NB4 (cell line): Measurements from ENCODE around the gene NCOA7.

ENCODE experiments used
- DNase-seq: peaks from one replicate; pipeline ENCODE4 v3.0.0; 2010; ENCODE audit warnings: low read depth
- H3K4me3 ChIP-seq: one replicate; pipeline ENCODE4 v1.5.1; 2011; ENCODE audit warnings: mild to moderate bottlenecking, low read depth, low read length, moderate library complexity
- MYC ChIP-seq: IDR thresholded peaks from 2 replicates; pipeline ENCODE4 v1.6.1; 2011; ENCODE audit warnings: low read depth, low read length
- POLR2A ChIP-seq: IDR thresholded peaks from 2 replicates; pipeline ENCODE4 v1.6.1; 2011; ENCODE audit warnings: mild to moderate bottlenecking; ENCODE audit not compliant: insufficient read length; ENCODE audit errors: extremely low read depth
- TF ChIP-seq, protein P1 (sequence below): IDR thresholded peaks from one replicate; pipeline ENCODE4 v1.5.1; 2012; ENCODE audit warnings: low read depth, low read length
- TF ChIP-seq, protein P2 (sequence below): IDR thresholded peaks from 2 replicates; pipeline ENCODE4 v1.6.1; 2011; ENCODE audit warnings: low read depth, low read length

NCOA7 gene

DNA sequence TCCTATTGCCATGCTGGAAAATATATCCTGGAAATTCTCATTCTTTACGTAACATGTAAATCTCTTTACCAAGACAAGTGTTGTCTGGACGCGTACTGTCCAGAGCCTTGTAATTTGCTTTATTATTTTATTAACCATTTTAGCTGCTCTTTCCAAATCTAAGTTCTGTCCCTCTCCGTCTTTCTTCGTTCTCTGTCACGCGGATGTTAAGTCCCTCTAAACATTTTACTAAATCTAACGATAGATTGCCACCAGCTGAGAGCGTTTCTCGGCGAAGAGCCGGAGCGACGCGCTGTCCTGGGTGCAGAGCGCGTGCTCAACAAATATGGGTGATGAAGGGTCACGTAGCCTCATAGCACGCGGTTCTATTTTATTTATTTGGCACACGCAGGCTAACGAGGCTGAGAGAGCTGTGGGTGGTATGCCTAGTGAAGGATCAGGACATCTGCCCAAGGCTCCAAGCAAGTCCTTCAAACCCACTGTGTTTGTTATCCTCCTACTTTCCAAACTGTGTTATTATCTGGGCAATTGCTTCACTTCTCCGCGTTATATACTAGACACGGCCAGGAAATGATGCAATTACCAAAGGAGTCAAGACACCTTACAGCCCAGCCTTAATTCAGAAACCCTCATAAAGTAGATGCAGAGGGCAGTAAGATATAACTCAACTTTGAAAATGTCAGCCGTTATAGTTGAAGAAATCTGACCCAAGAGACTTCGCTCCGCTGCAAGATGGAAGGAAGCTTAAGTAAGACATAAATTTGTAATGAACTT is 10.0 kb upstream of the NCOA7 start:
- DNase-seq = peak; percentile 89
- peak overlapping the region; percentile 82 for H3K4me3 ChIP-seq
- TF ChIP-seq, protein P1, sequence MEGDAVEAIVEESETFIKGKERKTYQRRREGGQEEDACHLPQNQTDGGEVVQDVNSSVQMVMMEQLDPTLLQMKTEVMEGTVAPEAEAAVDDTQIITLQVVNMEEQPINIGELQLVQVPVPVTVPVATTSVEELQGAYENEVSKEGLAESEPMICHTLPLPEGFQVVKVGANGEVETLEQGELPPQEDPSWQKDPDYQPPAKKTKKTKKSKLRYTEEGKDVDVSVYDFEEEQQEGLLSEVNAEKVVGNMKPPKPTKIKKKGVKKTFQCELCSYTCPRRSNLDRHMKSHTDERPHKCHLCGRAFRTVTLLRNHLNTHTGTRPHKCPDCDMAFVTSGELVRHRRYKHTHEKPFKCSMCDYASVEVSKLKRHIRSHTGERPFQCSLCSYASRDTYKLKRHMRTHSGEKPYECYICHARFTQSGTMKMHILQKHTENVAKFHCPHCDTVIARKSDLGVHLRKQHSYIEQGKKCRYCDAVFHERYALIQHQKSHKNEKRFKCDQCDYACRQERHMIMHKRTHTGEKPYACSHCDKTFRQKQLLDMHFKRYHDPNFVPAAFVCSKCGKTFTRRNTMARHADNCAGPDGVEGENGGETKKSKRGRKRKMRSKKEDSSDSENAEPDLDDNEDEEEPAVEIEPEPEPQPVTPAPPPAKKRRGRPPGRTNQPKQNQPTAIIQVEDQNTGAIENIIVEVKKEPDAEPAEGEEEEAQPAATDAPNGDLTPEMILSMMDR = no peak
- TF ChIP-seq, protein P2, sequence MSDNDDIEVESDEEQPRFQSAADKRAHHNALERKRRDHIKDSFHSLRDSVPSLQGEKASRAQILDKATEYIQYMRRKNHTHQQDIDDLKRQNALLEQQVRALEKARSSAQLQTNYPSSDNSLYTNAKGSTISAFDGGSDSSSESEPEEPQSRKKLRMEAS = peak; percentile 91
- TF ChIP-seq POLR2A (peak; percentile 87), MYC (peak; percentile 92)

DNA sequence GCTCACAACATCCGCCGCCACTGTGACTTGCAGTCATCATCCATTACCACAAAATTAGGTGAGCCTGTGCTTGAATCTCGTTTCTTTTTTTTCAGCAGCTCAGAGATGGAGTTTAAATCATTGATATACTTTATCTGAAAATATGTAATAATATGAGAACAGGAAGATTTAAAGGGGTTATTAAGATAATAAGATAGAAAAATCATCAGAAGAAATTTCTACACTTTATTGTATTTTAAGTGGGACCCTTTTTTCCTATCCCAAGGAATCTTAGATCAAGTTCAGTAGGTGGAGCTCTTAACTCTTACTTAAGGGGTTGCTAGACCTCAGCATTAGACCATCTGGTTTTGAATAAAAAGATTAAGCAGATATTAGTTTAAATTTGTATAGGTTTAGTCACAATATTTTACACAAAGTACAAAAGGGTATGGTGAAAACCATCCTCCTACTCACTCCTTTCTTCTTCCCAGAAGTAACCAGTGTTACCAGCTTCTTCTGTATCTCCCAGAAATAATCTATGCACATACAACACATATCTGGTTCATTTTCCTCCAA is 9.4 kb upstream of the NCOA7 start:
- TF ChIP-seq MYC (no peak), POLR2A (no peak)
- TF ChIP-seq, protein P1 = no peak
- TF ChIP-seq, protein P2 = no peak
- H3K4me3 ChIP-seq = peak overlapping the region; percentile 82
- DNase-seq = no peak

DNA sequence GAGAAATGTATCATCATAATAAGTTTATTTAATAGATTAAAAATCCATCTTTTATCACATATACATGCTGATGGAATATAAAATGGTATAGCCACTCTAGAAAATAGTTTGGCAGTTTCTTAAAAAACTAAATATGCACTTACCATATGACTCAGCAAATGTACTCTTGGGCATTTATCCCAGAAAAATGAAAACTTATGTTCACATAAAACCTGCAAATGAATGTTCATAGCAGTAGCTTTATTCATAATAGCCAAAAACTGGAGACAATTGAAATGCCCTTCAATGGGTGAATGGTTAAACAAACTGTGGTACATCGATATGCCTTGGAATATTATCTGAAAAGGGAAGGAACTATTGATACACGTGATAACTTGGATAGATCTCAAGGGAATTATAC is 6.4 kb upstream of the NCOA7 start:
- DNase-seq = no peak
- no peak for TF ChIP-seq POLR2A
- TF ChIP-seq, protein P2 = no peak
- no peak for TF ChIP-seq MYC
- TF ChIP-seq, protein P1 = no peak
- no peak overlapping the region for H3K4me3 ChIP-seq

DNA sequence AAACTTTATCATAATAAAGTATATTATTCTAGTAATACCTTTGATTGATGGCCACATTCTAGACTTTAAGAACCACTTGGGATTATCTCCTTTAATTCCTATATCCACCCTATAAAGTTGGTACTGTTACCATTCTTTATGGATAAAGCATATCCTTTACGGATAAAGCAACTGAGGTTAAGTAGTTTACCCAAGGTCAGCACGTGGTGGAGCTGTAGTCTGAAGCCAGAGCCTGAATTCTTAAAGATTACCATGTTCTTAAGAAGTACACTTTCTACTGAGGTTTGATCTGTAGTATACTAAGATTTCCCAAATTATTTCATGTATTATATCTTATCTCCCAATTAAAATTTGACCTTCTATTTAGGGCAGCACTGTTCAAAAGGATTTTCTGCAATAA is 3.0 kb upstream of the NCOA7 start:
- TF ChIP-seq, protein P1 = no peak
- H3K4me3 ChIP-seq = no peak overlapping the region
- DNase-seq = no peak

DNA sequence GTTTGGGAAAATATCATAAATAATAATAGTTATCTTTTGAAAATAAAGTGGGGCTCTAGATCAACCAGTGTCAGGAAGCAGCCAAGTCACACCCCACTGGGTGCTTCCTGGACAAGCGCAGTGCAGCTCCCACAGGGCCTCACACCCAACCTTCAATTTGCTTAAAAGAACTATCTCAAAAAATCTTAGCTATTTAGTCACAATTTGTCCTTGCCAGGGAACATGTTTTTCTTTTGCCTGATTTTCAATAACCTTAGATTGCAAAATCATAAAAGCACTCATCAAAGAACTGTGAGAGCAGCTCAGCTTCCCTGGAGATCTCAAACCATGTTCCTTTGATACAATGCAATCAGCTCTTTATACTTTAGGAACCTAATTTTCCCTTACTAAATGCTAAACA is 1.6 kb upstream of the NCOA7 start:
- H3K4me3 ChIP-seq = no peak overlapping the region

DNA sequence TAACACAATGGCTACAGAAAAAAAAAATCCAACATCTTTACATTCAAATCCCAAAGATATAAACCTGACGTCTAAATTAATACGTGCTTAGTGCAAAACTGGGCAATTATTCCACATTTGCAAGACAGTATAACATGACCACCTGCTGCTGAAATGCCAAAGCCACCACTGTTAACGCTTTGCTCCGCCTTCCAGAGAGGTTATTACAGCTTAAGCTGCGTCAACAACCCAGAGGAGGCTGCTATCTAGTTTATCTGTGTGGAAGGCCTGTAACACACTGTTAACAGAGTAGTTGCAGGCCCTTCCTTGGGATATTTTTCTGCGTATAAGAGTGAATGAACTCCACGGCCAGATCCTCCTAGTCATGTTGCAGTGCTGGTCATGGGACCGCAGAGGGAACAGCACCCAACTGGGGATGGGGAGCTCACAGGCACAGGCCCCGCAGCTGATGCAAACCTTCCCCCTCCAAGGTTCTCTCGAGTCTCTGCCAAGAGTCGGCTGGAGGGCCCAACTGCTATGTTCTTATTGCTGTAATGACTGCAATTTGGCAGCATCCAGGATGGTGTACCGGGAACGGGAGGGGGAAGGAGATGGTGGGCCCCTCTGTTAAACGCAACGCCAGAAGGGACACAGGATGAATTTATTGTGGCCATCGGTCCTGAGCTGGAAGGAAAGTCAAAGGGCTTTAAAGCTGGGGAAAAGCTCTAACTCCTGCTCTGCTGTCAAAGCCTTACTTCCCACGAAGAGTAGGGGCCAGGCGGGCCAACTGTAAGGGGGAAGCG is 993 bp upstream of the NCOA7 start:
- TF ChIP-seq POLR2A (no peak), MYC (no peak)
- TF ChIP-seq, protein P1 = no peak
- TF ChIP-seq, protein P2 = no peak
- peak; percentile 62 for DNase-seq
- H3K4me3 ChIP-seq = peak overlapping the region; percentile 83

More for the DNA sequence above, 1.6 kb upstream of the NCOA7 start:
- TF ChIP-seq MYC = no peak
- peak; percentile 16 for DNase-seq
